B cell (primary cell): ENCODE data around the gene FMNL2. TPM values are rescaled to one million over a fixed set of nuclear protein-coding genes. Genes with fewer than 3 reads are reported as not detected.

Experiments used
- ATAC-seq: fragments of 200-7000 bp; cut with Tn5 transposase; one replicate; pipeline ENCODE4 v1.10.0; 2021; ENCODE audit warnings: low read depth, mild to moderate bottlenecking, moderate number of reproducible peaks, moderate library complexity
- CTCF ChIA-PET: fragments of 350-600 bp; sonication (Branson Sonifier 250); formaldehyde crosslinking; loops from one replicate; lab custom pipeline; 2021; ENCODE audit warnings: antibody characterized with exemption, inconsistent platforms; lab: Charles Lee
- POLR2A ChIA-PET: fragments of 350-600 bp; sonication (Branson Sonifier 250); formaldehyde crosslinking; loops from one replicate; lab custom pipeline; 2021; ENCODE audit warnings: antibody characterized with exemption; lab: Charles Lee
- DNase-seq: peaks from one replicate; pipeline ENCODE4 v3.0.0; 2013
- H2AFZ ChIP-seq: 2 replicates; pipeline ENCODE4 v1.6.1; 2012; ENCODE audit warnings: mild to moderate bottlenecking, low read depth, low read length; ENCODE audit not compliant: insufficient read depth, poor library complexity, severe bottlenecking
- H3K27ac ChIP-seq, 2 donors: 1 replicate in 1 of 2; 2 replicates in 1 of 2; pipeline ENCODE4 v1.5.1; 2012 to 2013; ENCODE audit warnings: low read length in 2 of 2, mild to moderate bottlenecking in 2 of 2, moderate library complexity in 1 of 2
- H3K27me3 ChIP-seq, 4 experiments: fragments of 200-600 bp in 1 of 4; sonication (generic) in 1 of 4; replicated peaks in 1 of 4; 1 replicate in 2 of 4; 2 replicates in 2 of 4; pipeline versions ENCODE4 v1.6.1 to v1.7.0; 2013 to 2016; ENCODE audit warnings: low read length in 3 of 4, mild to moderate bottlenecking in 2 of 4, mixed read lengths in 1 of 4, moderate library complexity in 1 of 4; ENCODE audit not compliant: insufficient read depth in 4 of 4, control insufficient read depth in 3 of 4; ENCODE audit errors: control extremely low read depth in 1 of 4
- H3K36me3 ChIP-seq, 2 experiments: replicated peaks in 1 of 2; 1 replicate in 1 of 2; 2 replicates in 1 of 2; pipeline versions ENCODE4 v1.6.1 to v1.7.1; 2013; ENCODE audit warnings: low read length in 1 of 2; ENCODE audit not compliant: insufficient read depth in 2 of 2, control insufficient read depth in 1 of 2; ENCODE audit errors: control extremely low read depth in 1 of 2, extremely low read depth in 1 of 2
- H3K4me1 ChIP-seq, 2 donors: fragments of 200-600 bp in 1 of 2; sonication (generic) in 1 of 2; 1 replicate in 1 of 2; 2 replicates in 1 of 2; pipeline versions ENCODE4 v1.5.1 to v1.6.1; 2013 to 2017; ENCODE audit warnings: low read length in 2 of 2; ENCODE audit not compliant: control insufficient read depth in 2 of 2, insufficient read depth in 2 of 2
- H3K4me2 ChIP-seq: replicated peaks from 2 replicates; pipeline ENCODE3; 2012; ENCODE audit warnings: mild to moderate bottlenecking, low read depth, low read length; ENCODE audit not compliant: poor library complexity, severe bottlenecking
- H3K4me3 ChIP-seq, 5 experiments: fragments of 200-600 bp in 1 of 5; sonication (generic) in 1 of 5; 1 replicate in 3 of 5; 2 replicates in 2 of 5; pipeline versions ENCODE4 v1.5.1 to v1.7.0; 2011 to 2016; ENCODE audit warnings: low read length in 4 of 5, mild to moderate bottlenecking in 4 of 5, low read depth in 2 of 5, control low read depth in 1 of 5, moderate library complexity in 1 of 5; ENCODE audit not compliant: insufficient read depth in 1 of 5; ENCODE audit errors: control extremely low read depth in 1 of 5, extremely low read depth in 1 of 5
- H3K79me2 ChIP-seq: fragments of 200-600 bp; sonication (generic); one replicate; pipeline ENCODE4 v1.6.0; 2016; ENCODE audit warnings: low read length; ENCODE audit not compliant: control insufficient read depth, insufficient read depth
- H3K9ac ChIP-seq: fragments of 200-600 bp; sonication (generic); 2 replicates; pipeline ENCODE4 v1.6.1; 2017; ENCODE audit warnings: mild to moderate bottlenecking, low read length, moderate library complexity
- H3K9me3 ChIP-seq, 3 donors: one replicate each; pipeline versions ENCODE4 v1.6.1 to v1.7.1; 2013; ENCODE audit warnings: low read length in 2 of 3; ENCODE audit not compliant: control insufficient read depth in 2 of 3, insufficient read depth in 1 of 3; ENCODE audit errors: control extremely low read depth in 1 of 3
- H4K20me1 ChIP-seq: 2 replicates; pipeline ENCODE4 v1.6.0; 2012; ENCODE audit warnings: mild to moderate bottlenecking, low read length; ENCODE audit not compliant: insufficient read depth, control insufficient read depth, poor library complexity, severe bottlenecking
- H3K27ac Mint-ChIP-seq: one replicate; pipeline ENCODE4 v1.8.0; 2021; ENCODE audit warnings: mixed read lengths
- H3K27me3 Mint-ChIP-seq: one replicate; pipeline ENCODE4 v1.8.0; 2021; ENCODE audit warnings: mixed read lengths
- H3K4me1 Mint-ChIP-seq: one replicate; pipeline ENCODE4 v1.8.0; 2021; ENCODE audit warnings: mixed read lengths
- H3K4me3 Mint-ChIP-seq: one replicate; pipeline ENCODE4 v1.8.0; 2021; ENCODE audit warnings: mixed read lengths
- H3K9me3 Mint-ChIP-seq: one replicate; pipeline ENCODE4 v1.8.0; 2022; ENCODE audit warnings: mixed read lengths; ENCODE audit not compliant: insufficient read depth
- EZH2 ChIP-seq: IDR thresholded peaks from 2 replicates; pipeline ENCODE4 v1.6.1; 2012; ENCODE audit warnings: borderline replicate concordance, low read depth, mild to moderate bottlenecking, moderate library complexity, low read length; ENCODE audit not compliant: insufficient read depth, poor library complexity, severe bottlenecking
- WGBS: methylation state at CpG from one replicate; pipeline ENCODE4 v1.1.5; 2013; ENCODE audit warnings: missing lambda C conversion rate; ENCODE audit not compliant: insufficient coverage; 5-methylcytosine and 5-hydroxymethylcytosine counted together
- intact Hi-C: fragments of 100-400 bp; cut with micrococcal nuclease; formaldehyde crosslinking; loops from one replicate; pipeline ENCODE4 v1.10.0; 2022
- polyA plus RNA-seq: library from polyadenylated mRNA; depleted of rRNA; stranded (reverse); fragments of >200 nt; gene quantifications from 2 replicates; pipeline ENCODE4 v1.2.3, GENCODE V29; 2012
- total RNA-seq, 2 donors: library from RNA; stranded (reverse); fragments of 120-200 nt in 1 of 2; gene quantifications; 1 replicate in 1 of 2; 2 replicates in 1 of 2; pipeline versions ENCODE4 v1.2.3 to v1.2.4, GENCODE V29; 2013 to 2022
- TF ChIP-seq, protein P1 (sequence below): fragments of 200-600 bp; IDR thresholded peaks from one replicate; pipeline ENCODE4 v1.8.0; 2022; ENCODE audit warnings: antibody characterized with exemption, mild to moderate bottlenecking

Gene FMNL2
- total and polyA plus RNA-seq, 2 donors (not counting 1 experiment from before 2014, with no cell fraction given) = 0.73 to 8.8 TPM

DNA sequence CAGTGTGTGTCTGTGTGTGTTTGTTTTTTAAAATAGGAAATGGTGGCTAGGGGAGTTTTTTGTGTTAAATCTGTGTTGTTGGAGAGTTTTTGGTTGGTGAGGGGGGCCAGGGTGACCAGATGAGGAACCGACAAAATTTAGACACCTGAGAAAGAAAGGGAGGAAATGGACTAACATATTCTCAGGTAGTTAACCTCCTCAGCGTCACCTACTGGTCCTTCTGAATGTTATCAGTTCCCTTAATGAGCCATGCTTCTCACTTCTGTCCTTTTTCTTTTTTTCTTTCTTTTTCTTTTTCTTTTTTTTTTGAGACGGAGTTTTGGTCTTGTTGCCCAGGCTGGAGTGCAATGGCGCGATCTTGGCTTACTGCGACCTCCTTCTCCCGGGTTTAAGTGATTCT is 107.0 kb downstream of the FMNL2 start:
- H3K9ac ChIP-seq = no peak overlapping the region
- H3K4me2 ChIP-seq = no peak overlapping the region
- H3K36me3 ChIP-seq = no peaks in the 10 kb centered on the region
- H3K27me3 Mint-ChIP-seq = no peaks in the 10 kb centered on the region
- H3K27ac Mint-ChIP-seq = no peak overlapping the region
- CTCF ChIA-PET = no interaction called here
- peaks cover 8% of the 10 kb centered on the region for H3K4me1 Mint-ChIP-seq
- no peak for DNase-seq
- H3K9me3 ChIP-seq = no peaks in the 10 kb centered on the region
- H3K4me1 ChIP-seq = no peaks in the 10 kb centered on the region
- H3K27ac ChIP-seq = no peak overlapping the region
- H3K79me2 ChIP-seq = no peaks in the 10 kb centered on the region
- no peaks in the 10 kb centered on the region for H3K27me3 ChIP-seq
- no peak overlapping the region for H3K4me3 ChIP-seq
- no peak for ATAC-seq
- H4K20me1 ChIP-seq = no peaks in the 10 kb centered on the region
- WGBS = 33% methylated on average over 1 of the region's 7 CpGs
- no peaks in the 10 kb centered on the region for H3K9me3 Mint-ChIP-seq
- intact Hi-C loops = no loop called here
- no peak overlapping the region for H3K4me3 Mint-ChIP-seq
- POLR2A ChIA-PET = no interaction called here
- no peak overlapping the region for H2AFZ ChIP-seq
- TF ChIP-seq EZH2 = no peak
- TF ChIP-seq, protein P1, sequence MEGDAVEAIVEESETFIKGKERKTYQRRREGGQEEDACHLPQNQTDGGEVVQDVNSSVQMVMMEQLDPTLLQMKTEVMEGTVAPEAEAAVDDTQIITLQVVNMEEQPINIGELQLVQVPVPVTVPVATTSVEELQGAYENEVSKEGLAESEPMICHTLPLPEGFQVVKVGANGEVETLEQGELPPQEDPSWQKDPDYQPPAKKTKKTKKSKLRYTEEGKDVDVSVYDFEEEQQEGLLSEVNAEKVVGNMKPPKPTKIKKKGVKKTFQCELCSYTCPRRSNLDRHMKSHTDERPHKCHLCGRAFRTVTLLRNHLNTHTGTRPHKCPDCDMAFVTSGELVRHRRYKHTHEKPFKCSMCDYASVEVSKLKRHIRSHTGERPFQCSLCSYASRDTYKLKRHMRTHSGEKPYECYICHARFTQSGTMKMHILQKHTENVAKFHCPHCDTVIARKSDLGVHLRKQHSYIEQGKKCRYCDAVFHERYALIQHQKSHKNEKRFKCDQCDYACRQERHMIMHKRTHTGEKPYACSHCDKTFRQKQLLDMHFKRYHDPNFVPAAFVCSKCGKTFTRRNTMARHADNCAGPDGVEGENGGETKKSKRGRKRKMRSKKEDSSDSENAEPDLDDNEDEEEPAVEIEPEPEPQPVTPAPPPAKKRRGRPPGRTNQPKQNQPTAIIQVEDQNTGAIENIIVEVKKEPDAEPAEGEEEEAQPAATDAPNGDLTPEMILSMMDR = no peak

DNA sequence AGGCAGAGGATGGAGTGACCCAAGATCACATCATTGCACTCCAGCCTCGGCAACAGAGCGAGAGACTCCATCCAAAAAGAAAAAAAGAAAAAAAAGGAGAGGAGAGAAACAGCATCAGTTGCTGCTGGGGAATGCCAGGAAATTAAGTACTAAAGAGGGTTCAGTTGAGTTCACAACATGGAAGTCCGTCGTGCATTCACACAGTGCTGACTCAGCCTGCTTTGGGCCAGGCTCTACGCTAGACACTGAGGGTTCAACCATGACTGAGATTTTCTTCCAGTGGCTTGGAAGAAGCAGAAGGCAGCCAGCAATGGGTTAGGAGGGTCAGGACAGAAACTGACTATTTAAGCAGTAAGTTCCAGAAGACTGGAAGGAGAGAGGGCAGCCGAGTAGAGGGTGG is 108.8 kb downstream of the FMNL2 start:
- ATAC-seq = no peak

More for the DNA sequence above, 108.8 kb downstream of the FMNL2 start:
- intact Hi-C loops = no loop called here
- no peak overlapping the region for H2AFZ ChIP-seq
- Mint-ChIP-seq H3K27ac (no peak overlapping the region), H3K9me3 (no peaks in the 10 kb centered on the region), H3K27me3 (no peaks in the 10 kb centered on the region), H3K4me3 (no peak overlapping the region), H3K4me1 (peaks cover 8% of the 10 kb centered on the region)
- no peaks in the 10 kb centered on the region for H3K36me3 ChIP-seq
- no peak overlapping the region for H3K4me3 ChIP-seq
- H3K27me3 ChIP-seq = no peaks in the 10 kb centered on the region
- ChIA-PET CTCF (no interaction called here), POLR2A (no interaction called here)
- H3K9ac ChIP-seq = no peak overlapping the region
- H3K9me3 ChIP-seq = no peaks in the 10 kb centered on the region
- no peak overlapping the region for H3K4me2 ChIP-seq
- no peaks in the 10 kb centered on the region for H3K79me2 ChIP-seq
- TF ChIP-seq EZH2 = no peak
- TF ChIP-seq, protein P1 = no peak
- H3K4me1 ChIP-seq = no peaks in the 10 kb centered on the region
- WGBS = 94% methylated on average over 5 of the region's 6 CpGs
- DNase-seq = no peak
- H4K20me1 ChIP-seq = no peaks in the 10 kb centered on the region
- H3K27ac ChIP-seq = no peak overlapping the region
